CD4-positive, alpha-beta T cell treated with Interleukin-4 for 4 hours (primary cell): Measurements from ENCODE around the gene RNF13.
"Not testable (repeated sequence)": the region's sequence is repeated elsewhere in the genome, so short reads cannot be mapped to it uniquely, and the experiment has no call there.

Experiments used
- DNase-seq: peaks from one replicate; pipeline ENCODE4 v3.0.0-alpha.2; 2020

The RNF13 gene

GRCh38 chr3:149963485-149963884 lies 150.5 kb downstream of the RNF13 start:
- DNase-seq = no peak

GRCh38 chr3:149964291-149964690 lies 151.3 kb downstream of the RNF13 start:
- DNase-seq = no peak

DNA sequence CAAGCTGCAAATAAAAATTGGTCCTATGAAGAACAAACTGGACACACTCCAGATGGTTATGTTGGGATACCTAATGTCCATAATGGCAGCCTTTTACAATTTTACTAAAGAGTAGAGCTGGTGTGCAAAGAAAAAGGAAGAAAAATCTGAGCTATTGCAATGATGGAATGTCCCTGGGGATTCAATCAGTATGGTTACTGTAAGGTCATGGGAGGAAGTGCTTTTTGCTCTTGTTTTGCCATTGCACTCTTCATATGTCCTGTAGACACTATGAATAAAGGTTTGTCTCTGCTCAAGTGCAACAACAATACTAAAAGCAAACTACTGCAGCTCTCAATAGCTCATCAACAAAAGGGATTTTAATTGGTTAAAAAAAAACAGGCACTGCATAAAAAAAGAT lies 152.3 kb downstream of the RNF13 start:
- DNase-seq = no peak

GRCh38 chr3:149967086-149967685 lies 154.2 kb downstream of the RNF13 start:
- peak; percentile 61 for DNase-seq

DNA sequence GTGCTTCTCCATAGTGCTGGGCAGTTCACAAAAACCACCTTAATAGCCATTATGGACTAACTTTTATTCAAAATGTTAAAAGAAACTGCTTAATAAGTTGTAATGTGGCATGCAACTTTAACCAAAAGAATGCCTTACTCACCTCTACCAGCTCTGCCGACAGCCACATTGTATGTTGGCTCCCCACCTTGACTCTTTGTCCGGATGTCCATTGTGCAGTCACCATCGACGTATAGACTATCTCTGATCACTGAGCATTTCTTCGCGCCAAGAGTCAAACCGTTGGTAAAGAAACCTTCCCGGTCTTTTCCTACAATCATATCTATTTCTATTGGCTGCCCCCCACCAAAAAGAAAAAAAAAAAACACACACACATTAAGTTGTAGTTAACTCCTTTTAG lies 155.2 kb downstream of the RNF13 start:
- DNase-seq = no peak

- no peak for DNase-seq
Measured at GRCh38 chr3:149969110-149969939, 156.3 kb downstream of the RNF13 start.

DNA sequence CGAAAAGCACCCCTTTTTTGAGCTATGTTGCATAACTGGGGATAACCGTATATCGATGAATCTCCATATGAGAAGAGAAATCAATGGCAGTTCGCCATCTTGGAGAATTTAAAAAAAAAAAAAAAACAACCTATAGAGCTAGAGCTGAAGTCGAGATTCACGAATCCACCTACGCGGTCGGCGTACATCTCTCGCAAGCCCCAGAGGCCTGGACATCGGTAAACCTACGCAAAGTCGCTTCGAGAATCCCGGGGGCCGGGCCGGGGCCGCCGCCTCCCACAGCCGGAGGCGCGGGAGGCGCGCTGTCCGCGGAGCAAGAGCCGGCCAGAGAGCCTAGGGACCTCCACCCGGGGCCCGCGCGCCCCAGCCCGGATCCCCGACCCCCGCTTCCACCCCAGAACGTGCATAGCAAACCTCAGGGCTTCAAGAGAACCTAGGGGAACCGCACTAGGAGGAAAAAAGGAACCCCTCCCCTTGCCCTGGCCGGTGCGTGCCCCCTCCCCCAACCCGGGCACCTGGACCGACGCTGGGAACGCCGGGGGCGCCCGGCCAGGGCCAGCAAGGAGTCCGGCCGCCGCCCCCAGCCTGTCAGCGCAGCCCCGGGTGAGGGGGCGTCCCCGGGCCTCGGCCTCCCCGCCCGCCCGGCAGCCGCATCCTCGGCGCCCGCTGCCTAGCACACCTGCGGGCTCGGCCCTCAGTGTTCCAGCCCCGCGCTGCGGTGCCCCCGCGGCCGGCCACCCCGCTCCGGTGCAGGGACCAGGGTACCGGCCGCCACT lies 157.1 kb downstream of the RNF13 start:
- DNase-seq = peak; percentile 74

GRCh38 chr3:149970716-149971402 lies 157.8 kb downstream of the RNF13 start, which contains the start of gene PFN2:
PFN2 (minus strand) TSS chr3:149970895; CDS start chr3:149970856, 39 bp downstream.
- DNase-seq = peak; percentile 55

- DNase-seq = no peak
Measured at GRCh38 chr3:149971403-149972075, 158.5 kb downstream of the RNF13 start.

DNA sequence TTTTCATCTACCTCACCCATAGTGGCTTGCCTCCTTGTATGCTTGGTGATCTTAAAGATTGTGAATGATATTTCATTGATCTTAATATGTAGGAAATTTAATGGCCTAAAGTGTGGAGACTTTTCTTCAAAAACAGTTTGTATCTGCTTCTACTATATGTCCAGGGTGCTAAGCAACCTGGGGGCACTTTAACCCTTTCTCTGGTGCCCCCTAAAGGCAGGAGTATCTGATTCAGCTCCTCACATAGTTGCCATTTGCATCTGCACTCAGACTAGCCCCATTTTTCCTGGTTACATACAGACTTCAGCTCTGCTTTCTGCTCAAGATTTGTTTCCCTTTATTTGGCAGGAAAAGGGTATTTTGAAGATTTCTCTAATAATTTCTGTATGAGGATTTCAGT lies 162.9 kb downstream of the RNF13 start:
- no peak for DNase-seq

DNA sequence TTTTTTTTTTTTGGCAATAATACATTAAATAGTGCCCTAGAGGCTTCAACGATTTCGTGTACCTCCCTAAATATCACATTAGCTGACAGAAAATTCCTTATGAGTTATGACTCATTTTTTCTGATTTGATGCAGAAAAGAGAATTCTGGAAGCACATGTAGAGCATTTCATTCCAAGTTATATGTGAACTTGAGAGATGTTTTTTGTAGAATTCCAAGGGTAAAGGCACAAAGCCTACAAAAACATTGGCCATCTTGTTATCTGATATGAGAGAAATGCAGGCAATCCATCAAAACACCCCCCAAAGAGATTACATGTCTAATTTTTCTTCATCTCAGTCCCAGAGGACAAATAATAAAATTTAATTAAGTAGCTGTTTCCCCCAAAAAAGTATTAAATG lies 164.4 kb downstream of the RNF13 start:
- DNase-seq = no peak

DNA sequence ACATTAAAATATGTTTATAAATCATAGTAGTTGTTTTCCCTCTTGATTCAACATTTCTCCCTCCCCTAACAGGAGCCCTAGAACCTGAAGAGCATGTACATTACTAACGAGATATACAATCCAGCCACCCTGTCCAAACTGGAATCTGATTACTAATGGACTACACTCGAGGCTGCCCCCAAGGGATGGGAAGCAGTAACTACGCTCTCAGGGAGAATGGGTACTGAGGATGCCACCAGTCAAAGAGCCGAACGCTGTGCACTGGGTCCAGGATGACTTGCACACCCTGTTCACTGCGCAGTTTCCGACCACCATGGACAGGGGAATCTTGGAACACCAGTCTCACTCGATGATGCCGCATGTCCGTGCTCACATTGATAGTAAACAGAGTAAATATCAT lies 169.0 kb downstream of the RNF13 start:
- DNase-seq = not testable (repeated sequence)

DNA sequence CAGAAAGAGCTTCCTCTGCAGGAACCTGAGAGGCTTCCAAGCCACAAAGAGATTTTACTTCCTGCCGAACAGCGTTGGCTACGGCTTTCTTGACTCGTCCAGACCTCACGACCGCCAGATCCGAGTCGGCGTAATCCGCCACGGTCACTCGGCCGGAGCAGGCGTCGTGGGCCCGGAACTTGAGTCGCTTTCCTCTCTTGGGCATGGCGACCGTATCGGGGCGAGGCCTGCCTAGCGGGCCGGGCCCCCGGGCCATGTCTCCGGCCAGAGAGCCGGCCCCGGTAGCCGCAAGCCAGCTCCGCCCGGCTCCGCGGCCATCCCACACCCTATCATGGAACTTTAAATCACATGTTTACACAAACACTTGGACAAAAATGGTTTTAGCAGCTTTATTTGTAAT lies 170.0 kb downstream of the RNF13 start:
- not testable (repeated sequence) for DNase-seq

DNA sequence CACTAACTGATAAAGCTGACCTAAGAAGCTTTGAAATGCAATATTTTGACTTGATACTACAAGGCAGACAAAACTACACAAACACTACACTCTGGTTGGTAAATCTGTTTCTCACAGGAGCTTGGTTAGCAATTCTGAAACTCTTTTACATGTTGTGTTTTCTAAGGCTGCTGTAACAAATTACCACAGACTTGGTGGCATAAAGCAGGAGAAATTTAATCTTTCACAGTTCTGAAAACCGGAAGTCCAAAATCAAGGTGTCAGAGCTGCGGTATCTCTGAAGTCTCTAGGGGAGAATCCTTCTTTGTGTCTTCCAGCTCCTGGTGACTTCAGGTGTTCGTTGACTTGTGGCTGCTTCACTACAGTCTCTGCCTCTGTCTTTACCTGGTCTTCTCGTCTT lies 170.6 kb downstream of the RNF13 start:
- no peak for DNase-seq

- no peak for DNase-seq
Measured at GRCh38 chr3:149989307-149989706, 176.3 kb downstream of the RNF13 start.

GRCh38 chr3:149990423-149990948 lies 177.5 kb downstream of the RNF13 start:
- DNase-seq = no peak

GRCh38 chr3:149992416-149993058 lies 179.5 kb downstream of the RNF13 start:
- DNase-seq = no peak

DNA sequence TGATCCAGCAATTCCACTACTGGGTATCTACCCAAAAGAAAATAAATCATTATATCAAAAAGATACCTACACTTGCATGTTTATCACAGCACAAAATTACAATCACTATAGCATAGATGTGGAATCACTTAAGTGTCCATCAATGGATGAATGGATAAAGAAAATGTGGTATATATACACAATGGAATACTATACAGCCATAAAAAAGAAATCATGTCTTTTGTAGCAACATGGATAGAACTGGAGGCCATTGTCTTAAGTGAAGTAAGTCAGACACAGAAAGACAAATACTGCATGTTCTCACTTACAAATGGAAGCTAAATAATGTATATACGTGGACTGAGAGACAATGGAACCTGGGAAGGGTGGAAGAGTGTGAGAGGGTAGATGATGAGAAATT lies 185.9 kb downstream of the RNF13 start:
- DNase-seq = no peak

DNA sequence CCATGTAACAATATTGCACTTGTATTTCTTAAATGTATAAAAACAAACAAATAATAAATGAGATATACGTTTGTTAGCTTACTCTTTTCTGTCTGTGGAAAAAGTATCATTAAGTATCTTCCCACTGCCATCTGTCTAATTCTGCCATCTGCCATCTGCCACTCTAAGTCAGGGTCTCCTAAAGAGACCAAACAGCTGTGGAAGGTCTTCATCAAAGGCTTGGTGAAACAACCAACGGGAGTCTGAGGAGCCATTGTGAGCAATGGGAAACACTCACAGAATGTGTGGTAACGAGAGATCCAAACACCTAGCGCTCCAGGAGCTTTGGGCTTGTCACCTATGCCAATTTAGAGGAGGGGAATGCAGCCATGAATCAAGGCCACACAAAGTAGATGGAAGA lies 186.4 kb downstream of the RNF13 start:
- no peak for DNase-seq

DNA sequence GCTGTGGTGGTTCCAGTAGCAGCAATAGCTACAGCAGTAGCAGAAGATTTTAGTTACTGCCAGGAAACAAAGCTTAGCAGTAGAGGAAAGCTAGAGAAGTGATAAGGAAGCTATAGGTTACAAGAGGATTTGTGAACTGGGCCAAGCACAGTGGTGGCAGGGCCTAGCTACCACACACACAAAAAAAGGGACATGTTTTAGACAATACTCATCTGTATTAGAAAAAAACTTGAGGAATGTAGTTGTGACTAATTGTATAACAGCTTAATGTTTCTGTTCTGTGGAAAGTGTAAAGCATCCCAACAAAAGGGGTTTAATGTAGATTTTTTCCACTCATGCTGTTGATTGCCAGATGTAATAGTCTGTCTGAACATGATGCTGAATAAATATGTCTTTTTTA lies 187.6 kb downstream of the RNF13 start:
- no peak for DNase-seq

DNA sequence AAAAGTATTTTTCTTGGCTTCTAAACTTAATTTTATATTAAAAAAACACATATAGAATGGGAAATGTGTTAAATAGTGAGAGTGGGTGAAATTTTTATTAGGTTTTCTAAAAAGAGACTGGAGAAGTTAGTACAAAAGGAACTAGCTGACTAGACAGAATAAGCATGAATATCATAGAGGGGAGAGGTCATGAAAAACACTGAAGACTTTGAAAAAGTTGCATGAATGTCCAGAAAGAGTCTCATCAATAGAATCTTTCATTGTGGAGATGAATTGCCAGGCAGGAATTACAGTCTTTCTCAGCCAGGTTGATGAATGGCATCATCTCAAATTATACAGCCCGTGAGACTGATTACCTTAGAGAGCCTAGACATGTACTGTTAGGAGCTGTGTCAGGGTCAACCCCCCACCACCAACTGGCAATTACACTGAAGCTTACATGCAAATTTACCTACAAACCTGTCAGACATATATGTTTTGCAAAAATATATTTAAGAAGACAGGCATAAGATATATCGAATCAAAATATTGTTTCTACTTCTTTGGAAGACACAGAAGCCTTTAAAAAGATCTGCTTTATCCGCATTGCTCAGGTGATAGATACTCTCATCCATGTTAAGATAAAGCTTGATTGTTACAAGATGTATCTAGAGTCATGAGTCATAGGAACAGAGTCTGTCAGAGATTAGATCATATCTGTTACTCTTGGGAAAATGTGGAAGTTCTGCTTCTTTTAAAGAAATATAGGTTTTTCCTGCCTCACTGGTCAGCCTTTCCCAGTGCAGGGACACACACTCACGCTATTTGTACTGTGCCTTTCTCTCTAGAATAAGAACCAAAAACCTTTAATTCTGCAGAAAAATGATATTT lies 192.5 kb downstream of the RNF13 start:
- no peak for DNase-seq
